ENCODE data around the gene NPTN.
A peak's percentile ranks its signal among the peaks of the same experiment; 100 is the strongest.

The NPTN gene

GRCh38 chr15:73631915-73632669, 1.1 kb downstream of the NPTN start:
- no peak for DNase-seq

- DNase-seq = no peak
Measured at GRCh38 chr15:73630921-73631362, 2.2 kb downstream of the NPTN start.

GRCh38 chr15:73629798-73630429, 3.3 kb downstream of the NPTN start:
- DNase-seq = peak; percentile 16 to 82

GRCh38 chr15:73628976-73629797, 4.0 kb downstream of the NPTN start:
- peak; percentile 21 to 60 for DNase-seq

- no peak for DNase-seq
Measured at GRCh38 chr15:73628102-73628501, 5.1 kb downstream of the NPTN start.

GRCh38 chr15:73626072-73626471, 7.1 kb downstream of the NPTN start:
- DNase-seq = no peak

GRCh38 chr15:73624530-73624929, 8.7 kb downstream of the NPTN start:
- DNase-seq = no peak

- DNase-seq = no peak
Measured at GRCh38 chr15:73621286-73621826, 11.8 kb downstream of the NPTN start.

- DNase-seq = no peak
Measured at GRCh38 chr15:73620078-73620477, 13.1 kb downstream of the NPTN start.

- no peak for DNase-seq
Measured at GRCh38 chr15:73617913-73618312, 15.3 kb downstream of the NPTN start.

- no peak for DNase-seq
Measured at GRCh38 chr15:73617301-73617831, 15.8 kb downstream of the NPTN start.

- DNase-seq = no peak
Measured at GRCh38 chr15:73608941-73609340, 24.2 kb downstream of the NPTN start.

GRCh38 chr15:73608475-73608874, 24.7 kb downstream of the NPTN start:
- no peak for DNase-seq

- no peak for DNase-seq
Measured at GRCh38 chr15:73607843-73608242, 25.3 kb downstream of the NPTN start.

- DNase-seq = no peak
Measured at GRCh38 chr15:73607405-73607804, 25.8 kb downstream of the NPTN start.

- no peak for DNase-seq
Measured at GRCh38 chr15:73605759-73606436, 27.3 kb downstream of the NPTN start.

GRCh38 chr15:73604477-73604876, 28.7 kb downstream of the NPTN start:
- DNase-seq = no peak

GRCh38 chr15:73602992-73603391, 30.2 kb downstream of the NPTN start:
- DNase-seq = no peak

GRCh38 chr15:73602446-73602843, 30.7 kb downstream of the NPTN start:
- no peak for DNase-seq

- DNase-seq = no peak
Measured at GRCh38 chr15:73601451-73602445, 31.4 kb downstream of the NPTN start.
